Liver (tissue), 9 donors: Measurements from ENCODE around the gene TUBGCP2. TPM values are rescaled to one million over a fixed set of nuclear protein-coding genes. Genes with fewer than 3 reads are reported as not detected.

Experiments
- DNase-seq: peaks from one replicate; pipeline ENCODE4 v3.0.0-alpha.2; 2017; ENCODE audit warnings: low spot score
- H3K27ac ChIP-seq, 2 donors: one replicate each; pipeline ENCODE4 v1.7.0; 2013; ENCODE audit warnings: inconsistent platforms in 2 of 2, low read length in 2 of 2, control low read depth in 1 of 2, low read depth in 1 of 2, mild to moderate bottlenecking in 1 of 2
- H3K27me3 ChIP-seq, 4 donors: one replicate each; pipeline versions ENCODE4 v1.6.1 to v1.7.0; 2013; ENCODE audit warnings: low read length in 3 of 4, inconsistent platforms in 1 of 4, mild to moderate bottlenecking in 1 of 4, moderate library complexity in 1 of 4; ENCODE audit not compliant: control insufficient read depth in 4 of 4, insufficient read depth in 4 of 4
- H3K36me3 ChIP-seq, 4 donors: one replicate each; pipeline versions ENCODE4 v1.6.1 to v1.7.0; 2013; ENCODE audit warnings: low read length in 3 of 4, mild to moderate bottlenecking in 3 of 4, low read depth in 1 of 4, moderate library complexity in 1 of 4; ENCODE audit not compliant: control insufficient read depth in 4 of 4, insufficient read depth in 3 of 4
- H3K4me1 ChIP-seq, 4 donors: one replicate each; pipeline versions ENCODE4 v1.6.1 to v1.7.0; 2013; ENCODE audit warnings: low read length in 3 of 4, mild to moderate bottlenecking in 3 of 4, moderate library complexity in 1 of 4; ENCODE audit not compliant: control insufficient read depth in 4 of 4, insufficient read depth in 4 of 4
- H3K4me3 ChIP-seq, 3 donors: one replicate each; pipeline versions ENCODE4 v1.6.1 to v1.7.0; 2013; ENCODE audit warnings: low read length in 3 of 3, control low read depth in 1 of 3, low read depth in 1 of 3, mild to moderate bottlenecking in 1 of 3
- H3K9ac ChIP-seq, 2 donors: one replicate each; pipeline ENCODE4 v1.7.0; 2013; ENCODE audit warnings: low read length in 2 of 2, mild to moderate bottlenecking in 2 of 2, moderate library complexity in 2 of 2, control low read depth in 1 of 2, low read depth in 1 of 2
- H3K9me3 ChIP-seq, 4 donors: one replicate each; pipeline versions ENCODE4 v1.6.1 to v1.7.0; 2013; ENCODE audit warnings: low read length in 3 of 4; ENCODE audit not compliant: control insufficient read depth in 4 of 4
- ATF3 ChIP-seq: IDR thresholded peaks from 2 replicates; pipeline ENCODE4 v1.6.1; 2016; ENCODE audit warnings: antibody characterized with exemption
- EGR1 ChIP-seq, 2 donors: IDR thresholded peaks; 2 replicates each; pipeline ENCODE4 v1.6.1; 2016 to 2018; ENCODE audit warnings: antibody characterized with exemption in 2 of 2, low read depth in 2 of 2
- FOXA1 ChIP-seq: IDR thresholded peaks from 2 replicates; pipeline ENCODE4 v1.6.1; 2016; ENCODE audit warnings: antibody characterized with exemption
- GABPA ChIP-seq, 2 donors: IDR thresholded peaks in 1 of 2; conservative IDR thresholded peaks in 1 of 2; 2 replicates each; pipeline ENCODE4 v1.6.1; 2016; ENCODE audit warnings: antibody characterized with exemption in 2 of 2, mild to moderate bottlenecking in 1 of 2, moderate library complexity in 1 of 2
- HNF4A ChIP-seq, 2 donors: conservative IDR thresholded peaks; 2 replicates each; pipeline ENCODE4 v1.6.1; 2016; ENCODE audit warnings: antibody characterized with exemption in 2 of 2, mild to moderate bottlenecking in 2 of 2
- HNF4G ChIP-seq: IDR thresholded peaks from 2 replicates; pipeline ENCODE4 v1.6.1; 2016; ENCODE audit warnings: antibody characterized with exemption
- NR2F2 ChIP-seq: IDR thresholded peaks from 2 replicates; pipeline ENCODE4 v1.6.1; 2016; ENCODE audit warnings: antibody characterized with exemption
- RAD21 ChIP-seq, 2 donors: IDR thresholded peaks; 2 replicates each; pipeline ENCODE4 v1.6.1; 2016; ENCODE audit warnings: antibody characterized with exemption in 2 of 2, mild to moderate bottlenecking in 2 of 2
- RXRA ChIP-seq, 2 donors: IDR thresholded peaks; 2 replicates each; pipeline ENCODE4 v1.6.1; 2017 to 2018; ENCODE audit warnings: antibody characterized with exemption in 2 of 2, mild to moderate bottlenecking in 1 of 2
- SP1 ChIP-seq: IDR thresholded peaks from 2 replicates; pipeline ENCODE4 v1.6.1; 2018; ENCODE audit warnings: antibody characterized with exemption, mild to moderate bottlenecking
- TAF1 ChIP-seq: conservative IDR thresholded peaks from 2 replicates; pipeline ENCODE4 v1.6.1; 2016; ENCODE audit warnings: antibody characterized with exemption, mild to moderate bottlenecking
- YY1 ChIP-seq: IDR thresholded peaks from 2 replicates; pipeline ENCODE4 v1.6.1; 2016; ENCODE audit warnings: antibody characterized with exemption, mild to moderate bottlenecking
- WGBS: extraction: QIAGEN DNeasy Blood & Tissue Kit; methylation state at CpG from one replicate; pipeline ENCODE4 v1.1.7; 2013; 5-methylcytosine and 5-hydroxymethylcytosine counted together
- polyA plus RNA-seq, 2 donors: library from polyadenylated mRNA; stranded (reverse) in 1 of 2; unstranded in 1 of 2; fragments of 200-250 nt in 1 of 2; fragments of >200 nt in 1 of 2; fragmentation: Nextera tagmentation in 1 of 2; extraction: Ambion mirVana in 1 of 2; gene quantifications; one replicate each; pipeline versions ENCODE4 v1.2.1 to v1.2.3, GENCODE V29; 2013 to 2015
- total RNA-seq, 2 donors: library from RNA; depleted of rRNA; stranded (reverse); fragments of >200 nt; gene quantifications; one replicate each; pipeline ENCODE4 v1.2.3, GENCODE V29; 2014
- TF ChIP-seq, protein P1 (sequence below): IDR thresholded peaks from 2 replicates; pipeline ENCODE4 v1.6.1; 2016; ENCODE audit warnings: antibody characterized with exemption
- TF ChIP-seq, protein P2 (sequence below): IDR thresholded peaks from 2 replicates; pipeline ENCODE4 v1.6.1; 2016; ENCODE audit warnings: antibody characterized with exemption
- TF ChIP-seq, protein P3 (sequence below): IDR thresholded peaks from 2 replicates; pipeline ENCODE4 v1.6.1; 2016; ENCODE audit warnings: antibody characterized with exemption, mild to moderate bottlenecking
- donor health status: healthy.
- donor health status: healthy.
- donor health status: healthy.
- donor health status: healthy.
- donor health status: healthy.

Gene TUBGCP2
- total and polyA plus RNA-seq, 4 donors: 18.8 to 32.4 (median 27.6) TPM

DNA sequence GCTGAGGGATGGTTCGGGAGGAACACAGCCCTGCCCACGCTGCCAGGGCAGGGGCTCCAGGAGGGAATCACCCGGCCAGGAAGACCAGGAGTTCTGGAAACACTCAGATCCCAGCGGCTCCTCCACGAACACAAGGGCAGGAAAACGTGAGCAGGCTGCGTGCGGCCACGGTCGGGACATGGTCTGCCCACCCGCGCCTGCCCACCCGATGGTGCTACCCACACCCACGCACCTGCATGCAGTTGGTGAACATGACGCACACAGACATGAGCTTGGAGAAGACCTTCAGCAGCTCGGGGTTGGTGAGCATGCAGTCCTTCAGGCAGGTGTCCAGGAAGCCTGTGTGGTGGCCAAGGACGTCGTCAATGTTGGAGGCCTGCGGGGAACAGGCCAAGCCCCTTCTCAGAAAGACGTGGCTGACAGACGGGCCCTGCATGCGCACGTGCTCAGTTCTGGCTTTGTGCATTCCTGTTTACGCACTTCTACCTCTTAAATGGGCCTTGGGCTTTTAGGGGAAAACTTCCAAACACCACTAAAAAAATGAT, 25.8 kb downstream of the TUBGCP2 start:
- H3K9me3 ChIP-seq: no peaks in the 10 kb centered on the region
- H3K27ac ChIP-seq: no peak overlapping the region
- H3K27me3 ChIP-seq: no peaks in the 10 kb centered on the region
- no peak overlapping the region for H3K4me3 ChIP-seq
- peaks cover 30 to 74% (median 48%) of the 10 kb centered on the region in 4 donors for H3K36me3 ChIP-seq
- no peak for TF ChIP-seq RXRA (IDR thresholded peaks at IDR 0.05)
- no peak for TF ChIP-seq TAF1
- TF ChIP-seq, protein P1, sequence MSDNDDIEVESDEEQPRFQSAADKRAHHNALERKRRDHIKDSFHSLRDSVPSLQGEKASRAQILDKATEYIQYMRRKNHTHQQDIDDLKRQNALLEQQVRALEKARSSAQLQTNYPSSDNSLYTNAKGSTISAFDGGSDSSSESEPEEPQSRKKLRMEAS: no peak
- no peak for TF ChIP-seq HNF4A (conservative IDR thresholded peaks at IDR 0.05)
- WGBS: 94% methylated on average over 24 of the region's 24 CpGs
- no peak overlapping the region for H3K9ac ChIP-seq
- DNase-seq: no peak
- H3K4me1 ChIP-seq: peaks cover 4 to 27% (median 20%) of the 10 kb centered on the region in 4 donors

GRCh38 chr10:133281628-133282372, 26.9 kb downstream of the TUBGCP2 start:
- no peak overlapping the region for H3K27ac ChIP-seq
- no peaks in the 10 kb centered on the region for H3K27me3 ChIP-seq
- H3K4me1 ChIP-seq: peaks cover 11 to 36% (median 27%) of the 10 kb centered on the region in 4 donors
- DNase-seq: no peak
- no peak for TF ChIP-seq EGR1 (IDR thresholded peaks at IDR 0.05; ENCODE audit: low read depth in 2 of 2)
- TF ChIP-seq HNF4A (conservative IDR thresholded peaks at IDR 0.05): no peak
- no peak for TF ChIP-seq HNF4G
- no peak for TF ChIP-seq ATF3
- TF ChIP-seq NR2F2: no peak
- TF ChIP-seq RXRA (IDR thresholded peaks at IDR 0.05): no peak
- TF ChIP-seq FOXA1: no peak
- TF ChIP-seq GABPA (IDR thresholded peaks at IDR 0.05 in 1 of 2, conservative IDR thresholded peaks at IDR 0.05 in 1 of 2): no peak
- TF ChIP-seq, protein P2, sequence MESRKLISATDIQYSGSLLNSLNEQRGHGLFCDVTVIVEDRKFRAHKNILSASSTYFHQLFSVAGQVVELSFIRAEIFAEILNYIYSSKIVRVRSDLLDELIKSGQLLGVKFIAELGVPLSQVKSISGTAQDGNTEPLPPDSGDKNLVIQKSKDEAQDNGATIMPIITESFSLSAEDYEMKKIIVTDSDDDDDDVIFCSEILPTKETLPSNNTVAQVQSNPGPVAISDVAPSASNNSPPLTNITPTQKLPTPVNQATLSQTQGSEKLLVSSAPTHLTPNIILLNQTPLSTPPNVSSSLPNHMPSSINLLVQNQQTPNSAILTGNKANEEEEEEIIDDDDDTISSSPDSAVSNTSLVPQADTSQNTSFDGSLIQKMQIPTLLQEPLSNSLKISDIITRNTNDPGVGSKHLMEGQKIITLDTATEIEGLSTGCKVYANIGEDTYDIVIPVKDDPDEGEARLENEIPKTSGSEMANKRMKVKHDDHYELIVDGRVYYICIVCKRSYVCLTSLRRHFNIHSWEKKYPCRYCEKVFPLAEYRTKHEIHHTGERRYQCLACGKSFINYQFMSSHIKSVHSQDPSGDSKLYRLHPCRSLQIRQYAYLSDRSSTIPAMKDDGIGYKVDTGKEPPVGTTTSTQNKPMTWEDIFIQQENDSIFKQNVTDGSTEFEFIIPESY: no peak
- TF ChIP-seq SP1: no peak
- TF ChIP-seq, protein P1: no peak
- TF ChIP-seq YY1: no peak
- no peak for TF ChIP-seq TAF1
- TF ChIP-seq, protein P3, sequence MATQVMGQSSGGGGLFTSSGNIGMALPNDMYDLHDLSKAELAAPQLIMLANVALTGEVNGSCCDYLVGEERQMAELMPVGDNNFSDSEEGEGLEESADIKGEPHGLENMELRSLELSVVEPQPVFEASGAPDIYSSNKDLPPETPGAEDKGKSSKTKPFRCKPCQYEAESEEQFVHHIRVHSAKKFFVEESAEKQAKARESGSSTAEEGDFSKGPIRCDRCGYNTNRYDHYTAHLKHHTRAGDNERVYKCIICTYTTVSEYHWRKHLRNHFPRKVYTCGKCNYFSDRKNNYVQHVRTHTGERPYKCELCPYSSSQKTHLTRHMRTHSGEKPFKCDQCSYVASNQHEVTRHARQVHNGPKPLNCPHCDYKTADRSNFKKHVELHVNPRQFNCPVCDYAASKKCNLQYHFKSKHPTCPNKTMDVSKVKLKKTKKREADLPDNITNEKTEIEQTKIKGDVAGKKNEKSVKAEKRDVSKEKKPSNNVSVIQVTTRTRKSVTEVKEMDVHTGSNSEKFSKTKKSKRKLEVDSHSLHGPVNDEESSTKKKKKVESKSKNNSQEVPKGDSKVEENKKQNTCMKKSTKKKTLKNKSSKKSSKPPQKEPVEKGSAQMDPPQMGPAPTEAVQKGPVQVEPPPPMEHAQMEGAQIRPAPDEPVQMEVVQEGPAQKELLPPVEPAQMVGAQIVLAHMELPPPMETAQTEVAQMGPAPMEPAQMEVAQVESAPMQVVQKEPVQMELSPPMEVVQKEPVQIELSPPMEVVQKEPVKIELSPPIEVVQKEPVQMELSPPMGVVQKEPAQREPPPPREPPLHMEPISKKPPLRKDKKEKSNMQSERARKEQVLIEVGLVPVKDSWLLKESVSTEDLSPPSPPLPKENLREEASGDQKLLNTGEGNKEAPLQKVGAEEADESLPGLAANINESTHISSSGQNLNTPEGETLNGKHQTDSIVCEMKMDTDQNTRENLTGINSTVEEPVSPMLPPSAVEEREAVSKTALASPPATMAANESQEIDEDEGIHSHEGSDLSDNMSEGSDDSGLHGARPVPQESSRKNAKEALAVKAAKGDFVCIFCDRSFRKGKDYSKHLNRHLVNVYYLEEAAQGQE: no peak
- TF ChIP-seq RAD21 (IDR thresholded peaks at IDR 0.05): no peak
- WGBS: 93% methylated on average over 38 of the region's 38 CpGs
- no peak overlapping the region for H3K9ac ChIP-seq
- no peak overlapping the region for H3K4me3 ChIP-seq
- peaks cover 29 to 67% (median 44%) of the 10 kb centered on the region in 4 donors for H3K36me3 ChIP-seq
- H3K9me3 ChIP-seq: no peaks in the 10 kb centered on the region
